HUES6 (cell line): ENCODE results near the gene OSR1.
A peak's percentile ranks its signal among the peaks of the same experiment; 100 is the strongest.

ENCODE experiments used
- H3K27ac ChIP-seq: 2 replicates; pipeline ENCODE4 v1.7.0; 2013; ENCODE audit warnings: low read depth, mild to moderate bottlenecking, low read length, inconsistent platforms
- H3K27me3 ChIP-seq: 2 replicates; pipeline ENCODE4 v1.6.1; 2013; ENCODE audit warnings: low read length; ENCODE audit not compliant: control insufficient read depth, insufficient read depth
- H3K36me3 ChIP-seq: 2 replicates; pipeline ENCODE4 v1.6.1; 2013; ENCODE audit warnings: low read length; ENCODE audit not compliant: control insufficient read depth, insufficient read depth
- H3K4me1 ChIP-seq: 2 replicates; pipeline ENCODE4 v1.6.1; 2013; ENCODE audit warnings: low read length; ENCODE audit not compliant: control insufficient read depth, insufficient read depth
- H3K4me3 ChIP-seq: 2 replicates; pipeline ENCODE4 v1.5.1; 2013; ENCODE audit warnings: low read depth, low read length
- H3K9ac ChIP-seq: one replicate; pipeline ENCODE4 v1.6.1; 2013; ENCODE audit warnings: mild to moderate bottlenecking, low read length
- H3K9me3 ChIP-seq: 2 replicates; pipeline ENCODE4 v1.6.1; 2013; ENCODE audit warnings: low read depth, low read length; ENCODE audit not compliant: control insufficient read depth, insufficient read depth

The OSR1 gene

DNA sequence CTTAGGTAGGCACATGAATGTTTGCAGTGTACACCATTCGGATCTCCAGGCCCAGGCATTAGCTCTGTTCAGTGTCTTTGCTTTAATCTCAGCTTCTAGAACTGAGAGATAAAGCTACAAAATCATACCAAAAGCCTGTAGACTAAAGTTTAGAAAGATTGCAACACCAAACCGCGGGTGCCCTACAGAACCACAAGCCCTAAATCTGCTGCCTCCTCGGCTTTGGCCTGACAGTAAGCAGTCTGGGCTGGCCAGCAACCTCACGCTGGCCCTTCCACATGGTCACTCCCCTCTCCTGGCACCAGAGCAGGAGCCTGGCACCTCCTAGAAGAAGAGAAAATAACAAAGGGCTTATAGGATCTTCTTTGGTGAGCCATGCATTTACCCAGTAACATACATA is 8.9 kb upstream of the OSR1 start:
- no peak overlapping the region for H3K27ac ChIP-seq
- no peak overlapping the region for H3K4me3 ChIP-seq
- H3K36me3 ChIP-seq = no peaks in the 10 kb centered on the region
- no peak overlapping the region for H3K9ac ChIP-seq
- peaks cover 96% of the 10 kb centered on the region for H3K27me3 ChIP-seq
- peaks cover 9% of the 10 kb centered on the region for H3K4me1 ChIP-seq
- no peaks in the 10 kb centered on the region for H3K9me3 ChIP-seq

DNA sequence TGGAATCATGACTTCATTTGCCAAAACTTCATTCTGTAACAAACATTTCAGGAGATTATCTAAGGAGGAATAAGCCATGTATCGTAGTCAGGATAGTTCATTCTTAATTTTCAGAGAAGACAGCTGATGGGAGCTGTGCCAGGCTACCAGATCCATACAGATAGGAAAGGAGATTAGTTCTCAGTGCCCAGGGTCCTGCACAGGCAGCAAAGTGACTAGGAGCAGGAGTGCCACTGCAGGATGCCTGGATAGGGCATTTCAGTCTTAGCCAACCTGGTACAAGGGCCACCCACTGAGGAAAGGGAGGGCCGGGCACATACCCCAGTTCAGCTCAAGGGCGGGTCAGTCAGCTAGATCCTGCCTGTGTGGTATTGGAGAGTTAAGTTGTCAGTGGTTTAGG is 6.7 kb upstream of the OSR1 start:
- peaks cover 96% of the 10 kb centered on the region for H3K27me3 ChIP-seq
- H3K9ac ChIP-seq = no peak overlapping the region
- no peak overlapping the region for H3K4me3 ChIP-seq
- H3K9me3 ChIP-seq = no peaks in the 10 kb centered on the region
- no peaks in the 10 kb centered on the region for H3K36me3 ChIP-seq
- peaks cover 22% of the 10 kb centered on the region for H3K4me1 ChIP-seq
- no peak overlapping the region for H3K27ac ChIP-seq

DNA sequence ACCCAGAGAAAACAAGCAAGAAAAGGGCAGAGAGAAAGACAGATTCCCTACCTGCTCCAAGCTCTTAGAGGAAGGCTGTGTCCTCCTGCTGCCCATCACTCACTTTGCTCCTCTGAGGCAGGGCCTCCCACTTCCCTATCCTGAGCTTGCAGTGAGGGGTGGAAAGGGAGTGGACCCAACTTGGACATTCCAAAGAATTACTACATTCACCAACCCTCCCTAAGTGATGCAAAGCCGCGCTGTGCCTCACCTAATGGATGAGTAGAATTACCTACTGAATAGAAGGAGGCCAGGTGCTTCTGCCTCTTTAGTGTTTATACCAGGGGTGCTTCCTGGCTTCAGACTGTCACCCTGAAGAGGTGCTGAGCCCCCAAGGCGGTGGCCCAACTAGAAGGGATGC is 5.6 kb upstream of the OSR1 start:
- Histone ChIP-seq H3K4me3 (no peak overlapping the region), H3K9me3 (no peaks in the 10 kb centered on the region), H3K27me3 (peaks cover 99% of the 10 kb centered on the region), H3K9ac (no peak overlapping the region), H3K4me1 (peaks cover 22% of the 10 kb centered on the region), H3K36me3 (no peaks in the 10 kb centered on the region), H3K27ac (no peak overlapping the region)

DNA sequence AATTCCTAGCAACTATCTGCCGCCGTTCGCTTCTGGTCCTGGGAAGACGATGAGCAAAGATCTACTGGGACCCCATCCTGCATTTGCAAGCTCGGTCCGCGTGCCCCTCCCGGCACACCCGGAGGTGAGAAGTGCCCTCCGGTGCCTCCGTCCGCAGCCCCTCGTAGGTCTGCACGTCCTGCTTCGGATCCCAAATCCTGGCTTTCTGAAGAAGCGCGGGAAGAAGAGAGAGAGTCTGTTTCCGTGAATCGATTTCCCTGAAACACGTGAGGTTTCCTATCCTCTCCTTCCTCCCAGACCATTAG is 5.0 kb upstream of the OSR1 start:
- Histone ChIP-seq H3K27ac (no peak overlapping the region), H3K9me3 (no peaks in the 10 kb centered on the region), H3K9ac (no peak overlapping the region), H3K27me3 (peaks cover 99% of the 10 kb centered on the region), H3K4me3 (peak overlapping the region; percentile 53), H3K4me1 (peaks cover 22% of the 10 kb centered on the region), H3K36me3 (no peaks in the 10 kb centered on the region)

DNA sequence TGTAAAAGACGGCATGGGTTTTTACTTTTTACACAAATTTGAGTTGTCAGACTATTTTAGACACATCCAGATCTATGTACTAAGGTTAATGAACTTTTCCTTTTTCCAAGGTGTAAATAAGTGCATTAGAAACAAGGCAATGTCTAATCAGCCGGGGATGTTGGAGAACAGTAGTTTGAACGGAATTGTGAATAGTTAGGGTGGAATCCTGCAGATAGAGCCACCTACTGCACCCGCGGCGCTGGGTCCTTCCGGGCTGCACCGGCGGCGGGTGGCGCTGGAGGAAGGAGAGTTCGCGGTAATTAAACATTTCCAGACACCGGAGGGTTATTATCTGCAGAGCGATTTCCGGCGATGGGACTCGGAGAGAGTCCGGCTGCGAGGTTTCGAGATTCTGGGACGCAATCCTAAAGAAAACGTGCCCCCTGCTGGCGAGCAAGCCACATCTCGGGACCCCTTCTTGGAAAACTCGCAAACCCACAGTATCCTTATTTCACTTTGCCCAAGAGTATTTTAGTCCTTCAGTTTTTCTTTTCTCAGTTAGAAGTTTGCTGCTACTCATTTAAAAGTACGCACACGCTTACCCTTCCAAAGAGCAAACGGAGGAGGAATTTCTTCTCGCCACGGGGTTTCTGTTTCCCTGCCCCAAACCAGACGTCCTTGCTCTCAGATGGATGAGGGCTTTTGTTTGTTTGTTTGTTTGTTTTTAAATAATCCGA is 4.5 kb upstream of the OSR1 start:
- peaks cover 99% of the 10 kb centered on the region for H3K27me3 ChIP-seq
- no peak overlapping the region for H3K9ac ChIP-seq
- peaks cover 22% of the 10 kb centered on the region for H3K4me1 ChIP-seq
- H3K9me3 ChIP-seq = no peaks in the 10 kb centered on the region
- H3K4me3 ChIP-seq = peak overlapping the region; percentile 53
- no peak overlapping the region for H3K27ac ChIP-seq
- no peaks in the 10 kb centered on the region for H3K36me3 ChIP-seq

DNA sequence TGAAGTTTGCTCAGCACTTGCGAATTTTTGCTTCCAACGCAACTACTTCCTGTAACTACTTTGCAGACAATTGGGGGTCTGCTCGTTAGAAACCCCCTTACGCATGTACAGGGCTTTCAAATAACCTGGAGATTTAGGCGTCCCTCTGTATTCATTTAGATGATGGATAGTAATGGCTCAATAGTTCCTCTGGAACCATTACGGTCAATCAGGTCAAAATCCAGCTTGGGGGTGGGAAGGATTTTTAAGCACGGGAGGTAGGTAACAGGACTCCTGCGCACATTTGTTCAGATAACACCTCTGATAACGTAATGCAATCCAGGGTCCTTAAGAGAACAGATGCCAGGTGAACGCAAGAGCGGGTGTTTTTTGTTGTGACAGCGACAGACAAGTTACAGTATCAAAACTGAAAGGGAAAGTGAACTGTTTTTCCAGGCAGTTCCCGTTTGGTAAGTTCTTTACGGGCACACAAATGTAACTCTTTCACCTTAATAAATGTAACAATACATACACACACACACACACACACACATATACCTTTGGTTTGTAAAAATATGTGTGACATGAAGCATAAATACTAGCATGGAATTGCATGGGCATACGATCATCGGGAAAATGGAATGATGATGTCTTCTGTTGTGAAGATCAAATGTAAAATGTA is 3.8 kb upstream of the OSR1 start:
- H3K9ac ChIP-seq = no peak overlapping the region
- no peak overlapping the region for H3K27ac ChIP-seq
- H3K9me3 ChIP-seq = no peaks in the 10 kb centered on the region
- peak overlapping the region; percentile 53 for H3K4me3 ChIP-seq
- peaks cover 99% of the 10 kb centered on the region for H3K27me3 ChIP-seq
- H3K36me3 ChIP-seq = no peaks in the 10 kb centered on the region
- H3K4me1 ChIP-seq = peaks cover 28% of the 10 kb centered on the region

DNA sequence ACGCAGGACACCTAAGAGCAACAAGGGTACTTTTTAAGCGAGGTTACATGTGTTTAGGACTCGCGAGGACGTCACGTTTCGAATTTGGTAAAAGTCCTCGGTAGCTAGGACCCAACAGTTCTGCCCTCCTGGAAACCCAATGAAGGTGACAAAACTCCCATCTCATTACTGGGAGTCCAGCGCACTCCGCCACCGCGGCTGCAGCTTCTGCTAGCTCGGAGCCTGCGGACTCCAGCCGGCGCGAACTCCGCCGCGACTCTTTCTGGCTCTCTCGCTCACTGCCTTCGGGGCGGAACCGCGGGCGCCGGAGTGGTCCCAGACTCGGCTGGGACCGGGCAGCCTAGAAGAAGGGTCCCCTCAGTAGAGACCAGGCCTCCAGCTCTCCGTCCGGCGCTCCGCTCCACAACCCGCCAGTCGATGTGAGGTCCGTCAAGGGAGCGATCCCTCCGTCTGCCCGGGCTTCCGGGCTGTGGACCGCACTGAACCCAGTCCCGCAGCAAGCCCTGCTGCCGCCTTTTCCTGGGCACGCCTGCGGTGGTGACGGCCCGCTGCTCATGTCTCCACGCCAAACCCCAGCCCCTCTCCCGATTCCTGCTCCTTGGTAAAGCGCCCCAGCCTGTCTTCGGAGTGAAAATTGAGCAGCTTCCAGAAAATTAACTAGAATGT is 3.0 kb upstream of the OSR1 start:
- no peaks in the 10 kb centered on the region for H3K36me3 ChIP-seq
- H3K27ac ChIP-seq = no peak overlapping the region
- H3K9me3 ChIP-seq = no peaks in the 10 kb centered on the region
- H3K4me3 ChIP-seq = peak overlapping the region; percentile 53
- peaks cover 99% of the 10 kb centered on the region for H3K27me3 ChIP-seq
- peaks cover 35% of the 10 kb centered on the region for H3K4me1 ChIP-seq
- no peak overlapping the region for H3K9ac ChIP-seq

DNA sequence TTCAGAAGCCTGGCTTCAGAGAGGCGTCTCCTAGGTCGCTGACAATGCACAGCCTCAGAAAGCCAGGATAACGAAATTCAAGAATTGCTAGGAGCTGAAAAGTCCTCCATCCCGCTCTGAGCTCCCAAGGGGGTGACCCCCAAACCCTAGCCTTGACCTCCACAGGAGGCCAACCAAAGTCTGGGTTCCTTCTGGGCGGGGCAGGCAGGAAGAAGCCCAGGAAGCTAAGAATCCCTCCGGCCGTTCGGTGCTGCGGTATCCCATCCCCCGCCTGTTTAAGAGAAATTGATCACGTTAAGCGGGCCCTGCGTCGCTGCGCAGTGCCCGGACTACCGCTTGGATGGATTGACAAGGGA is 2.5 kb upstream of the OSR1 start:
- Histone ChIP-seq H3K27ac (no peak overlapping the region), H3K27me3 (peaks cover 99% of the 10 kb centered on the region), H3K4me3 (peak overlapping the region; percentile 53), H3K9me3 (no peaks in the 10 kb centered on the region), H3K4me1 (peaks cover 38% of the 10 kb centered on the region), H3K36me3 (no peaks in the 10 kb centered on the region), H3K9ac (no peak overlapping the region)

DNA sequence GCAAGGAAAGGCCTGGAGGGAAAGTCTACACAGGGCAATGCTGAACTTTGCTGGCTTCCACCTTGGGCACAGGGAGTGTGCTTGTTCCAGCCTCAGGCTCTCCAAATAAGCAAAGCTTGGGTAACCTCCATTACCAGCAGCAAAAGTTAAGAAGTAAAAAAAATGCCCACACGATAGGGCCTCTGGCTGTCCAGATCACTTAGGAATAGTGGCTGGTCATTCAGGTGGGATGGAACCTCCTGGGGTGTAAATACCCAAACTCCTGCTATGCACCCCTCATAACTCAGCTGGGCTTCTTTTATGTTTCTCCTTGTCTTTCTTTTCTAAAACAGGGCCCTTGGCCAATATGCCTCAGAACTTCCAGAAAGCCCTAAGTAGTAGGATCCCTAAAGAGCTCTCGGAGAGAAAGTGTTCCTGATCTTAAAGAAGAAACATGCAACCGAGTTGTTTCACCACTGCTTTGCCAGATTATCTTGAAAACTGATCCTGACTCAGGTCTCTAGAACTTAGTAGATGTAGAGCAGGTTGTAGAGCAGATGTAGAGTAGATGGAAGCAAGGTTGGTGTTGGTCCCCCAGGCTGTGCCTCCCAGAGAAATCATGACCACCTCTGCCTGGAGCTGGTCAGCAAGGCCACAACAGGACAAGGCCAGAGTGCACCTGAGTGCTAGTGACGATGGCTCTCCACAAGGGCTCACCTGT is 2.0 kb upstream of the OSR1 start:
- no peak overlapping the region for H3K27ac ChIP-seq
- peaks cover 43% of the 10 kb centered on the region for H3K4me1 ChIP-seq

DNA sequence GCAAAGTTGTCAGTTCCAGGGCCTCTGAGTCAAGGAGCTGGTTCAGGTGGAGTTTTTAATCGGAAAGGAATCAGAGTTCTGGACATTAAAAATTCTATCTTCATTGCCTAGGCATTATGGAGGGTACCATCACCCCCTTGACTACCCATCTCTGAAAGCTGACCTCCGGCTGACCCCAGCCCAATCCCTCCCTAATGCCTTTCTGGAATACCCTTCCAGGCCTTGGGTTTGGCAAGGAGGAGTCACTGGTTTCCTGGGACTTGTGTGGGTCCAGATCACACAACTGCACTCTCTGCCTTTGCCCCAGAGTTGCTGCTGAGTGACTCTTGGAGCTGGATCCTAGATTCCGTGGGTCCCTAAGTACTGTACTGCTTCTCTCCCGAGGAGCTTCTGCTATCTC is 1.0 kb upstream of the OSR1 start:
- Histone ChIP-seq H3K27ac (no peak overlapping the region), H3K9ac (no peak overlapping the region), H3K36me3 (no peaks in the 10 kb centered on the region), H3K9me3 (no peaks in the 10 kb centered on the region), H3K27me3 (peaks cover 99% of the 10 kb centered on the region), H3K4me3 (peak overlapping the region; percentile 65; the same call in 1 of the 2 replicates), H3K4me1 (peaks cover 43% of the 10 kb centered on the region)

More for the DNA sequence above, 2.0 kb upstream of the OSR1 start:
- no peak overlapping the region for H3K4me3 ChIP-seq
- no peaks in the 10 kb centered on the region for H3K36me3 ChIP-seq
- H3K27me3 ChIP-seq = peaks cover 99% of the 10 kb centered on the region
- no peaks in the 10 kb centered on the region for H3K9me3 ChIP-seq
- no peak overlapping the region for H3K9ac ChIP-seq

DNA sequence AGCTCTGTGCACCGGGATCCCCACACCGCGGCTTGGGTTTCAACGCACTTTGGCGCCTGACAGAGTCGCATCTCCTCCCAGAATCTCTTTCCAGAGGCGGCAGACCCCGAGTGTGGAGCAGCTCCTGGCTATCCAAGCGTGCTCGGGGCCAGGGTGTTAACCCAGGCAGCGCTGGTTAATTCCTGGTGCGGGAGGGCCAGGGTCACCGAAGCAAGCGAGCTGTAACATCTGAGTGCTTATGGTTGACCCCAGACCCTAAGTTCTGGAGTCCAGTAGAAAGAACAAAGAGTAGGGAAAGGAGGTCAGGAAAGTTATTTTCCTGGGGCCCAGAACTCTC is 566 bp upstream of the OSR1 start:
- Histone ChIP-seq H3K27ac (no peak overlapping the region), H3K27me3 (peaks cover 99% of the 10 kb centered on the region), H3K4me3 (peak overlapping the region; percentile 65), H3K4me1 (peaks cover 43% of the 10 kb centered on the region), H3K9me3 (no peaks in the 10 kb centered on the region), H3K36me3 (no peaks in the 10 kb centered on the region), H3K9ac (no peak overlapping the region)
